Glomerular visceral epithelial cell (primary cell): ENCODE results near the gene NT5DC1.

Experiments
- DNase-seq: peaks from one replicate; pipeline ENCODE4 v3.0.0-alpha.2; 2016; ENCODE audit errors: extremely low spot score

The NT5DC1 gene

DNA sequence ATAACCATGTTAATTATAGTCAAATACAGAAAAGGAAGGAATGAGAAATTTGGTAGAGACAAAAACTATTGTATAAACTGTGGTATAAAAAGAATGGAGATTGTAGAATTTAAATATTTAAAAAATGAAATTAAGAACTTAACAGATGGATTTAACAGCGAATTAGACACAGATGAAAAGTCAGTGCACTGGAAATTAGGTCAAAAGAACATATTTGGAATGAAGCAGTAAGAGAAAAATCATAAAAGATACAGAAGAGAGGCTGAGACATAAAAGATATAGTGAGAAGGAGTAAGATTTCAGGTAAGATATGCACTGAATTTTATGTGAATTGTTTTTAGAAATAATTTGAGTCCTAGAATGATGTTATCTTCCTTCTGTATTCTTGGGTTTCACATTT, 139.2 kb downstream of the NT5DC1 start:
- no peak for DNase-seq

DNA sequence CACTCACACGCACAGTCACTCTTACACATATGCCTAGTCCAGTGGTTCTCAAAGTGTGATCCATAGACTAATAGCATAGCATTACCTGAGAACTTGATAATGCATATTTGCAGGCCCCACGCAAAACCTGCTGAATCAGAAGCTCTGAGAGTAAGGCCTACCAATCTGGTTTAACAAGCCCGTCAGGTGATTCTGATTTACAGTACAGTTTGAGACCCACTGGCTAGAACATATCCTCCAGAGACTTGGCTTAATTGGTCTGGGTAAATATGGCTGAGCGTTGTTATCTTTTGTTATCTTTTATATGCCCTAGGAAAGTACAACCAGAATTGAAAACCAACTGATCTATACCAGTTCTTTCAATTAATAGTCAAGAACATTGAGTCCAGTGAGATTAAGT, 143.6 kb downstream of the NT5DC1 start:
- DNase-seq, result no peak

DNA sequence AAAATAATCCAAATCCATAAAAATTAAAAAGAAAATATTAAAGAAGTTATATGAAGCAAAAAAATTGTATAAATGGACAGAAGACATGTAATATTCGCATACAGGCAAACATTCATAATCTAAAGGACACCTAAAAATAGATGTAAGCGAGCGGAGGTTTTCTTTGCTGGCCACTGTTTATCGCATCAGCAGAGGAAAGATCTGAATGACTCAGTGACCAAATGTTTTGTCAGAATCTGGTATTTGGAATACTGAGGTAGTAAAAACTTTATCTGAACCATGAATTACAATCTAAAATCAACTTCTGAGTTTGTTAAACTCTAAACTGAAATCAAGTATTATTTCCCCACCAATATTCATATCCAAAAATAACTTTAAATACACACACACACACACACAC, 145.4 kb downstream of the NT5DC1 start:
- no peak for DNase-seq

DNA sequence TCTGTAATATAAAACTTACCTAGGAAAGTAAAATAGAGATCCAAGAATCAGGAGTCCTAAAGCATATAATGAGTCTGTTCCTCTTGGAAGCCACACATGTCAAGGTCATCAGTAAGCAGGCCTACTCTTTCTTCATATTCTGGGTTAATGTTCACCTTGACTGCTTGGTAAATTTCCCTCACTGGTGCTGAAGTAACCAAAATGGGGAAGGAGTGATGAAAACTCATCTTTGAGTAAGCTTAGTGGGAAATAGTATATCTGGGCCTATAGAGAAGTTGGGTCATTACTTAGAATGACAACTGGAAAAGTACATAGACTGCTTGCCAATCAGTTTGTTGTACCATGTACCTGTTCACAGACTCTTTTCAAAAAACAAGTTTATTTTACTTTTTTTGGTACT, 146.6 kb downstream of the NT5DC1 start:
- no peak for DNase-seq

DNA sequence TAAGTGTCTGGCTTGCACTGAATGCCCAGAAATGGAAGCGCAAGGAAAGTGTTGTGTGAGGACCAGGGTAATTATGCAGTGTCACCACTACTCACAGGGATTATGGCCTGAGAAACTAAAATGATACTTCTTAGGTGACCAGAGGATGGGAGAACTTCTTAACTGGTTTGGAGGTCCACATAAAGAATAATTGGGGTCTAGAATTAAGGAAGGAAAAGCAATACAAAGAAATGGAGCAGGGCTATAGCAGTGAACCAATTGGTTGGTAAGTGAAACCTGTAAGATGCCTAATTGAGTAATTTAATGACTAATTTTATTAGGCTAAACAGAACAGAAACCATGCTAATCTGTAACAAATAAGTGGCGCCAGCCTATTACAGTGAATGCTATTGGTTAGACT, 147.9 kb downstream of the NT5DC1 start:
- no peak for DNase-seq

DNA sequence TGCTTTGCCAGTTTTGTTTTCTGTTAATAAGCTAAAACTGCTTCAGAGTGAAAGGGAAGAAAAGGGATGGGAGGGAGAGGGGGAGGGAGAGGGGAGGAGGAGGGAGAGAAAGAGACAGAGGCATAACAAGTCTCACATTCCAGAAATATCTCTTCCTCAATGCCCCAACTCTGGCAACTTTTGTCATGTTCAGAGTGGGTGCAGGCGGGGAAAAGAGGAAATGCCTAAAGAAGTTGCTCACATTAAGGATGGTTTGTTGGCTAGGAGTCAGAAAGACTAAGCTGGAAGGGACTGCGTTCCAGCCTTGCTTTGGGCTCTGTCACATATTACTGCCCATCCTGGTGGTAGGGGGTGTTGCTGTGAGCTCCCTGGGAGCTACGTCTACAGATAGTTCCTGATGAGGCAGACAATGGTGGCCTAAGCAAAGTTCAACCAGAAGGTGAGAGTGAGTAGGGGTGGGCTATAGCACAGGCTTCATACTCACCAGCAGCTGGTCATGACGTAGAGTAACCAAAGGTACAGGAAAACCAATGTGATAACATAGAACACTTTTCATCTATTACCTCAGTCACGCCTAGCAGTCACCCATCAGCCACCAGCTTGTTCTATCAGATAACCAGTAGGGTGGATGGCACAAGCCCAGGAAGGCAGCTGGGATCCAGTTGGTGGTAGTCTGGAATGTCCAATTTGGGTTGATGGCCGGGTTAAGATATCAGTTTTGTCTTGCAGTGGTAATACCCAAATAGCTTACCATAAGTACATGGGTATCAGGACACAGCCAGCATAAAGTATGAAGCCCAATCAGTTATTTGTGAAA, 151.1 kb downstream of the NT5DC1 start:
- peak; percentile 39 for DNase-seq

DNA sequence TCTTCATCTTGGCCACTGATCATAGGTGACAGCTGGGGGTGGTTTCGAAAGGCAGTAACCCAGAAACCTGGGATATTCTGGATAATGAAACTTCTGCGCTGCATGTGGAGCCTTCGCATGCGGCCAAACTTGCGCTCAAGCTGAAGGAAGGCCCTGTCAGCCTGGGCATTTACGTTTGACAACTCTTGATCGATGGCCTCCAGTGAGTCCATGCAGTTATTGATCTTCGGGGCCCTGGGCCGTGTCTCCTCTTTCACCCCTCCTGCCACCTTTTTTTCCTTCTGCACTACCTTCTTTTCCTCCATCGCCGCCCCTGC, 152.5 kb downstream of the NT5DC1 start:
- DNase-seq, result no peak

DNA sequence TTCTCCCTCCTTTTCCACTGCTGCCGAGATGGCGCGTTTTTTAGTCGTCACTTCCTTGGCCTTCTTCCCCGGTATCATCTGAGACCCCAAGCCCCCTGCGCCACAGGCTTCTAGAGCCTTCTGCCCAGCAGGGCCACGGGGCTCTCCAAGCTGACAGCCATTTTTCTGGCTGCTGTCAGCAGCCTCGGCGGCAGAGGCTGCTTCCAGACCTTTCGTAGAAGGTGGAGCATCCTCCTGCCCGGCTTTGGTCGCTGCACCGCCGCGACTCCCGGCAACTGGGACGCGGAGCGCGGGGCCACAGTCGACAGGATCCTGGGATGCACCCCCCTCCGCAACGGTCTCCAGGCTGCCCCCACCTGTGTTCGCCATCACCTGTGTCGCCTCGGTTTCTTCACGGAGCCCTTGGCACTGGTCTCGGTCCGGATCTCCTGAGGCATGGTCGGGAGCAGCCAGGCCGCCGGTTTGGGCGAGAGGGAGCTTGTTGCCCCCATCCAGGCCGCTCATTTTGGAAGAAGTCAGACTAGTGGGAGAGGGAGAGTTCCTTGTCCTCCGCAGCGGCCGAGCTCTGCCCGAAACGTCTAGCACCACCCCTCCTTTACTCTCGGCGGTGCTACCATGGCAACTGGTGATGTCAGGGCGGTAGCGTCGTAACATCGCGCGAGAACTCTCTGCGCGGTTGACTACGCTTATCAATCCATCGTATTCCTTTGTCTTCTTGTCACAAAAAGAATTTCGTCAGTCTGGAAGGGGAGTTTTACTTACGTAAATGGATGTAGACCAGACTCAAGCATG, 153.0 kb downstream of the NT5DC1 start, which contains the start of gene TSPYL4:
TSPYL4 (minus strand) TSS at position 571 of the 792 bp plus-strand sequence; CDS start at position 504, 67 bp downstream.
- DNase-seq, result peak; percentile 95

DNA sequence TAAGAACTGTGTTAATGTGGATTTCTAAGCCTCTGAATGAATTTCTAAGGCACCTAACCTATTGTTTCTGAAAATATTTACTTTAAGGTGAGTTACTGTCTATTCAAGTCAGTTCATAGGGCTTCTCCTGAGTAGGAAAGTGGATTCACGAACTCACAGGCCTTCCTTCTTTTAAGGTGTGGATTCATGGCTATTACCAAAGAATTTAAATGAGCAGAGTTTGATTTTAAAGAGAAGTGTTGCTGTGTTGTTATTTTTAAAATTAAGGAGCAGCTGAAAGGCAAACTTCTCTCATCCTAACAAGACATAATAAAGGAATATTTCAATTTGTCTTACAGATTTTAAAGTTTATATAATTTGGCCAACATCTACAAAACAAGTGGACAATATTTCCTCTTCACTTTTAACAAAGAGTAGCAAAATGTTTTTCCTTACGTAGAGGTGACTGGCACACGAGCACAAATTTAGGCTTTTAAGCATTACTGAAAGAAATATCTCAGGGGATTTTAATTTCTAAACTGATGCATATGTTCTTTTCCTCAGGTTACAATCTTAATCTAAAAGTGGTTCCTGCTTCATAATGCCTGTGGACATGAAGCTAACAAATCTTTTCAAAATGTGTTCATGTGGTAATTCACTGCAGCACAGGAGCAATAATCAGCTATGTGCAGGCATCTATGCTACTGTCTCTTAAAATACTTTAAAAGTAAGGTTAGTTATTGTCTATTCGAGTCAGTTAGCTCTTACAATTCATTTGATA, 153.8 kb downstream of the NT5DC1 start:
- DNase-seq, result no peak

DNA sequence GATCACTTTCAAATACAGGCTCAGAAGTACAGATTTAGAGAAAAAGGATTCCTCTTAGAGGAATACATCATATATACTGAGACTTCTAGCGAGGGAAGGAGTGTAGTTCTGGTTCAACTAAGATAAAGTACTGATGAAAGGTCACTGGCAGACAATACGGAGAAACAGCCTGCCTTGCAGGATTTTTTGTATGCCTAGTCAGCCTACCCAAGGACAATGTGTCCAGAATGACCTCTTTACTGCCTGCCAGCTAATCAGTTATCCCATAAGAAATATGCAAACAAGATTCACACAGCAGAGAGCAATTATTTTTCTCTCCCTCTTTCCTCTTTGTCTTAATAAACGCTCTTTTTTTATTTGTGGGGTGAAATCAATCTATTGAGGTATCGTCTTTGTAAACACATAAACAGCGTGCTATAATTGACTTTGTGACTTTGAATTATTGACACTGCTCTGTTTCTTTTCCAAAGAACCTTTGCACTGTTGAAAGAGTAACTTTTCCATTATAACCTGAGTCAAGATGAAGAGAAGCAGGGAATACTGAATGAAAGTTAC, 154.7 kb downstream of the NT5DC1 start:
- no peak for DNase-seq

DNA sequence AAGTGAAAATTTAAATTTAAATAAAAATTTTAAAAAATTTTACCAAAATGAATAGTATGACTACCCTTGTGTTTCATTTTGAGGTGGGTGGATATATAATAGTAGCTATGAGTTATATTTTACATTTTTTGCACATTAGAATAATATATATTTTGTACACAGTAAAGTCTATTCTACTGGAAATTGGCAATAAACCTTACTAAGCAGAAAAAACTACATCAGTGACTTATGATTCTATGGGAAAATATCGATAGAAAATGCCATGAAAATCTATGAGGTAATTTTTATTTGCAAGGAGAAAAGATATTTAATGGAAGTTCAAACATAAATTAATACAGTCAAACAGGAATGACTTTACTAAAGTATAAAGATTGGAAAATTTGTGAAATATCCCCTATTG, 156.0 kb downstream of the NT5DC1 start:
- DNase-seq, result no peak

DNA sequence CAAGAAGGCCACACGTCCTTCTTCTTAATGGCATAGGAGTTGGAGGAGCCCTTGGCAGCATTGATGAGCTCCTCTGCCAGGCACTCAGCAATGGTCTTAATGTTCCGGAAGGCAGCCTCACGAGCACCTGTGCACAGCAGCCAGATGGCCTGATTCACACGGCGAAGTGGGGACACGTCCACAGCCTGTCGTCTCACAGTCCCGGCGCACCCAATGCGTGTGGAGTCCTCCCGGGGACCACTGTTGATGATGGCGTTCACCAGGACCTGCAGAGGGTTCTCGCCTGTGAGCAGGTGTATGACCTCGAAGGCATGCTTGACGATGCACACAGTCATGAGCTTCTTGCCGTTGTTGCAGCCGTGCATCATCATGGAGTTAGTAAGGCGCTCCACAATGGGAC, 157.9 kb downstream of the NT5DC1 start:
- no peak for DNase-seq

DNA sequence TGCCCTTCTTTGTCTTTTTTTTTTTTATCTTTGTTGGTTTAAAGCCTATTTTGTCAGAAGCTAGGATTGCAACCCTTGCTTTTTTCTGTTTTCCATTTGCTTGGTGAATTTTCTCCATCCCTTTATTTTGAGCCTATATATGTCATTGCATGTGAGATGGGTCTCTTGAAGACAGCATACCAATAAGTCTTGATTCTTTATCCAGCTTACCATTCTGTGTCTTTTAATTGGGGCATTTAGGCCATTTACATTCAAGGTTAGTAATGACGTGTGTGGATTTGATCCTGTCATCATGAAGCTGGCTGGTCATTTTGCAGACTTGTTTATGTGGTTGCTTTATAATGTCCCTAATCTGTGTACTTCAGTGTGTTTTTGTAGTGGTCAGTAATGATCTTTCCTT, 162.7 kb downstream of the NT5DC1 start:
- no peak for DNase-seq

DNA sequence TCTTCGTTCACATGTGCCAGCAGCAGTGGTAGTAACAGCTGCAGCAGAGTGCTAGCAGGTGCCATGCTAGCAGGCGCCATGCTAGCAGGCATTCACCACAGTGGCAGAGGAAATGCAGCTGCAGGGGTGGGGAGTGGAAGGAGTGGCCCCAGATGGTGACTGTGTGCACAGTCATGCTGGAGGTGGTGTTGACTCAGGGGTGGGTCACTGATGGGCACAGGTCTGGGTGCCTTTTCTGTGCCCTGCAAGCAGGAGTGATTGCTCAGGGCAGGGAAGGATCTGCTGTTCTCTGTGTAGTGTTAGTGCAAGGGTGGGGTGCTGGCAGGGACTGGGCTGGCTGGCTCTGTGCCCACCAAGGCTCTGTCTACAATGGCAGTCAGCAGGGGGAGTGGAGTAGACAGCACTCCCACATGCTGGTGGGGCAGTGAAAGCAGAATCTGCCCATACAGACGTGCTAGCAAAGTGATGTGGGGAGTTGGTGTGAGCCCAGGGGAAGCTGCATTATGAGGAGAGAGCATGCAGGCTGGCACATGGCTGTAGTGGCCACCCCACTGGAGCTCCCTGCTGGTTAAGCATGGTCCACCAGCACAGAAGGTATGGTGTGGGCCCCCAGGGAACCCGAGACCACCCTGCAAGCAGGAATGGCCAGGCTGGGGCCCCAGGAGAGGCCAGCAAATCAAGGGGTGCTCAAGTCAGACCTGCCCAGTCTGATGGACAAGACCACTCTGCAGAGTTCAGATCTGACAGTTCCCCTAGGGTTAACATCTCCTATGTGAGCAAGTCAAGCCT, 164.6 kb downstream of the NT5DC1 start:
- peak; percentile 27 for DNase-seq

DNA sequence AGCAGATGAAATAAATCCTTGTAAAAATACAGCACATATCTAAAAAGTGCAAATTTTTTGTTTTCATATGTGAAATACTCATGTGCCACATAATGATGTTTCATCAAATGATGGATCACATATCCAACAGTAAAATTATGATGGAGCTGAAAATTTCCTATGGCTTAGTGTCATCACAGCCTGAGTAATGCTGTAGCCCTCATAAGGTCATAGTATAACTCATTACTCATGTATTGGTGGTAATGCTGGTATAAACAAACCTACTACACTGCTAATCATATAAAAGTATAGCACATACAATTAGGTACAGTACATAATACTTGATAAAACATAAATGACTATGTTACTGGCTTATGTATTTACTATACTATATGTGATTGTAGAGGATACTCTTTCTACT, 166.2 kb downstream of the NT5DC1 start:
- DNase-seq, result no peak

DNA sequence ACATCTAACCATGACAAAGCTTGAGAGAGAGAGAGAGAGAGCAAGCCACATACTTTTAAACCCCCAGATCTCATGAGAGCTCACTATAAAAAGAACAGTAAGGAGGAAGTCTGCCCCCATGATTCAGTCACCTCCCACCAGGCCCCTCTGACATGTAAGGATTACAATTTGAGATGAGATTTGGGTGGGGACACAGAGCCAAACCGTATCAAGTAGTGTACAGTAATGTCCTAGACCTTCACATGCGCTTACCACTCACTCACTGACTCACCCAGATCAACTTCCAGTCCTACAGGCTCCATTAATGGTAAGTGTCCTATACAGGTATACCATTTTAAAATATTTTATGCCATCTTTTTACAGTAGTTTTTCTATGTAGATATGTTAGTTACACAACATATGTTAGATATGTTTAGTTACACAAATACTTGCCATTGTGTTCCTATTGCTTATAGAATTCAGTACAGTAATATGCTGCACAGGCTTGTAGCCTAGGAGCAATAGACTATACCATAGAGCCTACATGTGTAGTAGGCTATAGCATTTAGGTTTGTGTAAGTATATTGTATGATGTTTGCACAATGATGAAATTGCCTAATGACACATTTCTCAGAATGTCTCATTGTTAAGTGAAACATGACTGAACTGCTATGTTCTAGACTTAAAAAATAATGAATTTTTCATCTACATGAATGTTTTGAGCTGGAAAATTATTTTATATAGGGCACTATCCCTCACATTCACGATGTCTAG, 167.4 kb downstream of the NT5DC1 start:
- DNase-seq, result no peak

DNA sequence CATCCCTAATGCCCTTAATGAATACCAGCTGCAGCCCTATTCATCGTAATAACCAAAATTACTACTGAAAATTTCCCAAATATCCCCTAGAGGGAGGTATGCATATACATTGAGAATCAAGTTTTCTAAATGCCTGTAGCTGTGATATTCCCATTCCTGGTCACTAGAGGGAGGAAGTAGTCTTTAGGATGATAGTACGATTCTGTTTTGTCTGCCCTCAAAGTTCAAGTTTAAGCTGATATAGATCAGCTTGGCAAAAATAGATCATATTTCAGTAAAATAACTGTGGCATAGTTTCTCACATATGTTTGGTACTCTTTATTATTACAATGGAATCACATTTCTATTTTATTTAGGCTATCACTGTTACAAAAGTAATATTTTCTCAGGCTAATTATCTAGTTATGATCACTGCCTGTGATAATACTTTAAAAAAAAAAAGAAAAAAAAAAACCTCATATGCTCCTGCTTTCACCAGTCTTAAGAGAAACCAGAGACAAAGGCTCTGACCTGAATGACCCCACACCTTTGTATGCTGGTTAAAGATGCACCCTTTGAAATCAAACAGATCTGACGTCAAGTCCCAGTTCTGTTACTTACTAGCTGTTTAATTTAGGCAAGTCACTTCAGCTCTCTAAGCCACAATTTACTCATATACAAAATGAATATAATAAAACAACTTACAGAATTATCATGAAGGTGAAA, 168.1 kb downstream of the NT5DC1 start:
- peak; percentile 77 for DNase-seq

DNA sequence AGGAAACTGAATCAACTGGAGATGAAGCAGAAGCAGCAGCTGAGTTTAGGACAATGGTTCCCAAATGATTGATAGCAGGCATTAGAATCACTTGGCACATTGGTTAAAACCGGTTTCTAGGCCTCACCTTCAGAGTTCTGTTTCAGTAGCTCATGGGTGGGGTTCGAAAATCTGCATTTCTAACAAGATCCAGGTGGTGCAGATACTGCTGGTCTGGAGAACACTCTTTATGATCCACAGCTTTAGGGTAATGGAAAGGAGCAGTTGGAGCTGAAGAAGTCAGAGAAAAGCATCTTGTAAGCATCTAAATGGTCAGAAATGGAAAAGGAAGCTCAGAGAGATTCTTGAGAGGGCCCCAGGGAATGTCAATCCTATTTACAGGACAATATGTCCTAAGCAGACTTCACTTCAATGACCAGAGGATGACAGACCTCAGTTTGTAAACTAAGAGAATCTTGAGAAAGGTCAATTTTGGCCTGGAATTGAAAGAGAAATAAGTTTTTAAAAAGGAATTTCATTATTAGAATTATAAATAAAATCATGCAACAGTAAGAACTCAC, 170.6 kb downstream of the NT5DC1 start:
- no peak for DNase-seq

DNA sequence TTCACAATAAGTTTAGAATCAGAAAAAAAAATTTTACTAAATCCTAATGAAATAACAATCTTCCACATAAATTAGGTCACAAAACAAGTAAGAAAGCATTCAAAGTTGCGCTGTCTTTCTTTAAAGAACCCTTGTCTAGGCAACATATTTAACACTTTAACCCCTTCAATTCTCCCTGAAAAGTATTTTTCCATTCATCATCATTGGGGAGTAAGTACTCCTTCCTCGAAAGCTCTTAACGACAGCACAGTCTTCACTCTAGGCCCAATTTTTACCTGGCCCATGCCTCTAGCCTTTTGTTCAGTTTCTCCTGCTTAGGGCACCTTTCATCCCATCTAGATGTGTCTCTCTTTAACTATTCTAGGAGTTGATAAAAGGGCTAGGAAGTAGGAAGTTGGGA, 176.5 kb downstream of the NT5DC1 start:
- DNase-seq, result no peak

DNA sequence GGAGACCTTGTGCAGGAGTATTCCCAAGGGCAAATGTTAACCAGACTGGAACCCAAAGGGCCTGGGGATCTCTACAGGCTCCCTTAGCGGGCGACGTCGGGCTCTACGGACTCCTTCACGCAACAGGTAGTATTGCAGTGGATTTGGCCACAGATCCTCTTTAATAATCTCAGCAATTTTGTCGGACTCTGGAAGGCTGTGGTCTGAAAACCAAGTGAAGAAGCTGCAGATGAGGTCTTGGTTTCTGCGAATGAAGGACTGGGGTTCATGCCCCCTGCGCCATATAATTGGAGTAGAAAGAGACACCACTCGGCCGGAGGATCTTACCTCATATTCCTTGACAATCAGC, 177.8 kb downstream of the NT5DC1 start:
- no peak for DNase-seq
